OCI-LY7 (cell line): ENCODE measurements around the gene PRSS16. TPM values are rescaled to one million over a fixed set of nuclear protein-coding genes. Genes with fewer than 3 reads are reported as not detected.

Experiments
- BruUV-seq: library from RNA; stranded (reverse); fragments of 400-500 nt; replicated peaks from 2 replicates; lab custom pipeline; 2021; lab: Mats Ljungman, UMichigan
- CTCF ChIA-PET: fragments of 300-600 bp; sonication (Branson Sonifier 250); formaldehyde crosslinking; loops from one replicate; lab custom pipeline; 2022; ENCODE audit warnings: antibody characterized with exemption; ENCODE audit not compliant: unreplicated experiment; lab: Charles Lee
- POLR2A ChIA-PET: fragments of 300-600 bp; sonication (Branson Sonifier 250); formaldehyde crosslinking; loops from one replicate; lab custom pipeline; 2022; ENCODE audit warnings: antibody characterized with exemption; lab: Charles Lee
- DNase-seq: peaks from one replicate; pipeline ENCODE4 v3.0.0-alpha.2; 2015; ENCODE audit warnings: low spot score
- H2AFZ ChIP-seq: fragments of 200-600 bp; sonication (generic), shearing (Covaris generic); 2 replicates; pipeline ENCODE4 v1.6.1; 2014; ENCODE audit warnings: mild to moderate bottlenecking, antibody characterized with exemption, low read length, moderate library complexity
- H3K27ac ChIP-seq: fragments of 200-600 bp; sonication (generic); 2 replicates; pipeline ENCODE4 v1.5.1; 2014; ENCODE audit warnings: mixed run types, low read depth, mild to moderate bottlenecking, moderate library complexity, low read length, inconsistent platforms; ENCODE audit not compliant: poor library complexity, severe bottlenecking
- H3K36me3 ChIP-seq: fragments of 200-600 bp; sonication (generic); 2 replicates; pipeline ENCODE4 v1.6.1; 2014; ENCODE audit warnings: mild to moderate bottlenecking, antibody characterized with exemption, low read length, moderate library complexity, mixed read lengths; ENCODE audit not compliant: insufficient read depth
- H3K4me1 ChIP-seq: fragments of 200-600 bp; sonication (generic); 2 replicates; pipeline ENCODE4 v1.5.1; 2014; ENCODE audit warnings: mild to moderate bottlenecking, low read length; ENCODE audit not compliant: insufficient read depth, poor library complexity, severe bottlenecking
- H3K4me2 ChIP-seq: fragments of 200-600 bp; sonication (generic); 2 replicates; pipeline ENCODE4 v1.6.1; 2014; ENCODE audit warnings: mild to moderate bottlenecking, low read length
- H3K4me3 ChIP-seq: fragments of 200-600 bp; sonication (generic); 2 replicates; pipeline ENCODE4 v1.5.1; 2014; ENCODE audit warnings: mild to moderate bottlenecking, low read depth, low read length; ENCODE audit not compliant: poor library complexity, severe bottlenecking
- H3K79me2 ChIP-seq: fragments of 200-600 bp; sonication (generic); 2 replicates; pipeline ENCODE4 v1.6.1; 2016; ENCODE audit warnings: low read depth, mild to moderate bottlenecking, low read length, moderate library complexity, mixed read lengths; ENCODE audit not compliant: insufficient read depth
- H3K9me2 ChIP-seq: fragments of 200-600 bp; sonication (generic); 2 replicates; pipeline ENCODE4 v1.6.1; 2016; ENCODE audit warnings: mild to moderate bottlenecking, low read length, mixed read lengths; ENCODE audit not compliant: insufficient read depth
- H3K9me3 ChIP-seq: fragments of 200-600 bp; sonication (generic); 2 replicates; pipeline ENCODE4 v1.6.1; 2014; ENCODE audit warnings: mild to moderate bottlenecking, mixed run types, low read length, mixed read lengths
- H4K20me1 ChIP-seq: fragments of 200-600 bp; sonication (generic); 2 replicates; pipeline ENCODE4 v1.6.1; 2014; ENCODE audit warnings: mild to moderate bottlenecking, antibody characterized with exemption, low read length, moderate library complexity, mixed read lengths; ENCODE audit not compliant: insufficient read depth
- CTCF ChIP-seq: fragments of 200-600 bp; sonication (generic); conservative IDR thresholded peaks from 2 replicates; pipeline ENCODE4 v1.5.1; 2014; ENCODE audit warnings: mild to moderate bottlenecking, antibody characterized with exemption, low read length, moderate library complexity, mixed read lengths
- EZH2phosphoT487 ChIP-seq: fragments of 200-600 bp; sonication (generic); IDR thresholded peaks from 2 replicates; pipeline ENCODE4 v1.6.1; 2018; ENCODE audit warnings: low read depth, borderline replicate concordance, mild to moderate bottlenecking, mixed run types, antibody characterized with exemption, low read length, moderate library complexity, mixed read lengths
- intact Hi-C: fragments of 100-400 bp; cut with micrococcal nuclease; formaldehyde crosslinking; loops from one replicate; pipeline ENCODE4 v1.10.0; 2022; ENCODE audit not compliant: unreplicated experiment
- total RNA-seq, 2 experiments: library from RNA; depleted of rRNA in 1 of 2; stranded (reverse); fragments of >200 nt in 1 of 2; shearing (Covaris generic) in 1 of 2; gene quantifications; 2 replicates each; pipeline ENCODE4 v1.2.3, GENCODE V29; 2014 to 2022

The PRSS16 gene
- total RNA-seq, 2 experiments from 2014 or later: 4.6 to 12.0 TPM

- peak; percentile 3 for DNase-seq
- no TSS peak for BruUV-seq
- CTCF ChIA-PET: interaction anchor here (0.6 kb wide), 1 partner anchor 548 kb away, joined by 3 read pairs; no protein-coding TSS in a partner anchor
Measured at GRCh38 chr6:27250277-27251111, 3.0 kb downstream of the PRSS16 start.

GRCh38 chr6:27251112-27251605 is 3.7 kb downstream of the PRSS16 start:
- Histone ChIP-seq H4K20me1 (no peaks in the 10 kb centered on the region), H3K9me2 (no peaks in the 10 kb centered on the region), H2AFZ (peak overlapping the region; percentile 84), H3K9me3 (no peaks in the 10 kb centered on the region), H3K79me2 (no peaks in the 10 kb centered on the region), H3K36me3 (no peaks in the 10 kb centered on the region), H3K27ac (peak overlapping the region; percentile 22), H3K4me3 (peak overlapping the region; percentile 80), H3K4me2 (peak overlapping the region; percentile 90), H3K4me1 (peaks cover 15% of the 10 kb centered on the region)
- BruUV-seq: no TSS peak
- CTCF ChIA-PET: interaction anchor here (0.6 kb wide), 2 partner anchors 548 to 1817 kb away, joined by 3 read pairs; no protein-coding TSS in a partner anchor
- intact Hi-C loops: loop anchor here (2.0 to 5.0 kb wide), 2 partner anchors 74 to 94 kb away; no protein-coding TSS in a partner anchor
- TF ChIP-seq EZH2phosphoT487 (no peak), CTCF (no peak)
- POLR2A ChIA-PET: interaction anchor here (0.6 to 1.5 kb wide), 8 partner anchors 73 to 696 kb away, joined by 3 to 6 read pairs (median 4); a partner anchor contains a TSS
- peak; percentile 85 for DNase-seq

More at GRCh38 chr6:27250277-27251111, 3.0 kb downstream of the PRSS16 start:
- intact Hi-C loops: loop anchor here (2.0 to 5.0 kb wide), 2 partner anchors 74 to 93 kb away; no protein-coding TSS in a partner anchor
- H3K4me2 ChIP-seq: peak overlapping the region; percentile 90
- peaks cover 15% of the 10 kb centered on the region for H3K4me1 ChIP-seq
- POLR2A ChIA-PET: interaction anchor here (0.6 to 1.5 kb wide), 4 partner anchors 72 to 696 kb away, joined by 3 to 6 read pairs (median 4); no protein-coding TSS in a partner anchor
- TF ChIP-seq EZH2phosphoT487 (no peak), CTCF (no peak)
- peak overlapping the region; percentile 22 for H3K27ac ChIP-seq
- no peaks in the 10 kb centered on the region for H4K20me1 ChIP-seq
- no peaks in the 10 kb centered on the region for H3K36me3 ChIP-seq
- peak overlapping the region; percentile 80 for H3K4me3 ChIP-seq
- peak overlapping the region; percentile 84 for H2AFZ ChIP-seq
- H3K79me2 ChIP-seq: no peaks in the 10 kb centered on the region
- H3K9me2 ChIP-seq: no peaks in the 10 kb centered on the region
- H3K9me3 ChIP-seq: no peaks in the 10 kb centered on the region
